ENCODE measurements around the gene LEP.

LEP gene

GRCh38 chr7:128206747-128207500 is 34.2 kb upstream of the LEP start:
- Mint-ChIP-seq H3K27ac (no peak overlapping the region), H3K27me3 (peaks cover 46% of the 10 kb centered on the region), H3K9me3 (peaks cover 3% of the 10 kb centered on the region), H3K4me1 (peaks cover 7% of the 10 kb centered on the region), H3K36me3 (no peaks in the 10 kb centered on the region), H3K4me3 (no peak overlapping the region)
- no peak for ATAC-seq

- H3K36me3 Mint-ChIP-seq = no peaks in the 10 kb centered on the region
- no peak overlapping the region for H3K27ac Mint-ChIP-seq
- peaks cover under 1% of the 10 kb centered on the region for H3K4me1 Mint-ChIP-seq
- peaks cover 3% of the 10 kb centered on the region for H3K9me3 Mint-ChIP-seq
- H3K27me3 Mint-ChIP-seq = peaks cover 40% of the 10 kb centered on the region
- no peak overlapping the region for H3K4me3 Mint-ChIP-seq
- ATAC-seq = no peak
These were observed 33.5 kb upstream of the LEP start for GRCh38 chr7:128207609-128208008.

GRCh38 chr7:128209229-128210035 is 31.6 kb upstream of the LEP start:
- Mint-ChIP-seq H3K4me1 (peaks cover 4% of the 10 kb centered on the region), H3K9me3 (peaks cover 3% of the 10 kb centered on the region), H3K27ac (no peak overlapping the region), H3K36me3 (no peaks in the 10 kb centered on the region), H3K4me3 (no peak overlapping the region), H3K27me3 (peaks cover 50% of the 10 kb centered on the region)
- ATAC-seq = peak; percentile 69

GRCh38 chr7:128210036-128210347 is 31.1 kb upstream of the LEP start:
- Mint-ChIP-seq H3K9me3 (peaks cover 1% of the 10 kb centered on the region), H3K4me1 (peaks cover 6% of the 10 kb centered on the region), H3K4me3 (no peak overlapping the region), H3K36me3 (no peaks in the 10 kb centered on the region), H3K27me3 (peaks cover 51% of the 10 kb centered on the region), H3K27ac (no peak overlapping the region)
- no peak for ATAC-seq

- no peak overlapping the region for H3K27ac Mint-ChIP-seq
- H3K4me1 Mint-ChIP-seq = peaks cover 6% of the 10 kb centered on the region
- no peak for ATAC-seq
- peaks cover 52% of the 10 kb centered on the region for H3K27me3 Mint-ChIP-seq
- H3K4me3 Mint-ChIP-seq = no peak overlapping the region
- H3K9me3 Mint-ChIP-seq = no peaks in the 10 kb centered on the region
- no peaks in the 10 kb centered on the region for H3K36me3 Mint-ChIP-seq
These were observed 30.2 kb upstream of the LEP start for GRCh38 chr7:128210590-128211570.

GRCh38 chr7:128211626-128212025 is 29.5 kb upstream of the LEP start:
- Mint-ChIP-seq H3K36me3 (no peaks in the 10 kb centered on the region), H3K4me3 (no peak overlapping the region), H3K9me3 (no peaks in the 10 kb centered on the region), H3K4me1 (peaks cover 6% of the 10 kb centered on the region), H3K27me3 (peaks cover 54% of the 10 kb centered on the region), H3K27ac (no peak overlapping the region)
- no peak for ATAC-seq

DNA sequence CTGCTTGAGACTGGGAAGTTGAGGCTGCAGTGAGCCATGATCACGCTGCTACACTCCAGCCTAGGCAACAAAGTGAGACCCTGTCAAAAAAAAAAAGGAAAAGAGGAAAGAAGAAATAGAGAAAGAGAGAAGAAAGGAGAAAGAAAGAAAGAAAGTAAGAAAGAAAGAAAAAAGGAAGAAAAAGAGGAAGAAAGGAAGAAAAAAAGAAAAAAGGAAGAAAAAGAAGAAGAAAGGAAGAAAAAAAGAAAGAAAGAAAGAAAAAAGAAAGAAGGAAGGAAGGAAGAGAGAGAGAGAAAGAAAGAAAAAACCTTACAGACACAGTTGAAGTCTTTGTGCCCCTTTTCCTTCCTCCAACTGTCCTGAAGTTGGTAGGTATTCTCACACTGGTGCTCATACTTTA is 26.6 kb upstream of the LEP start:
- Mint-ChIP-seq H3K36me3 (no peaks in the 10 kb centered on the region), H3K27me3 (peaks cover 57% of the 10 kb centered on the region), H3K27ac (no peak overlapping the region), H3K4me3 (no peak overlapping the region), H3K4me1 (peaks cover 6% of the 10 kb centered on the region), H3K9me3 (no peaks in the 10 kb centered on the region)
- ATAC-seq = no peak

- Mint-ChIP-seq H3K27me3 (peaks cover 54% of the 10 kb centered on the region), H3K36me3 (no peaks in the 10 kb centered on the region), H3K9me3 (no peaks in the 10 kb centered on the region), H3K27ac (no peak overlapping the region), H3K4me3 (no peak overlapping the region), H3K4me1 (peaks cover 6% of the 10 kb centered on the region)
- ATAC-seq = no peak
These were observed 25.8 kb upstream of the LEP start for GRCh38 chr7:128215281-128215680.

DNA sequence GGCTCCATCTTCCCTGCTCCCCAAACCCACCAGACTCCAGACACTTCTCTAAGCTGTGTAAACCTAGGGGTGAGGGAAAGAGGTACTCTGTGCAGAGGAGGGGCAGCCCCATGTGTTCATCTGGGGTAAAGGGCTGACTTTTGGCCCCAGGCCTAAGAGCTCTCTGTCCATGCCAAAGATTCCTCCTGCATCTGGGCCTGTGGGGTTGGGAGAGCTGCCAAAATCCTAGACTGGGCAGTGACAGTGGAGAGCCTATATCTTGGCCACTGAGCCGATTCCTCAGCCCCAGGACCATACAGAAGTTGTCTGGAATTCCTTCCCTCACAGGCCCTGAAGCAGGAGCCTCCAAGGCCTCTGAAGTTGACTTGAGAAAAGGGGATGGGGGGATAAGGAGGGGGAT is 25.3 kb upstream of the LEP start:
- Mint-ChIP-seq H3K4me1 (peaks cover 6% of the 10 kb centered on the region), H3K27ac (no peak overlapping the region), H3K9me3 (no peaks in the 10 kb centered on the region), H3K36me3 (no peaks in the 10 kb centered on the region), H3K27me3 (peaks cover 56% of the 10 kb centered on the region), H3K4me3 (no peak overlapping the region)
- ATAC-seq = no peak

GRCh38 chr7:128217030-128217805 is 23.9 kb upstream of the LEP start:
- H3K27ac Mint-ChIP-seq = no peak overlapping the region
- no peak for ATAC-seq
- no peaks in the 10 kb centered on the region for H3K36me3 Mint-ChIP-seq
- H3K4me3 Mint-ChIP-seq = no peak overlapping the region
- H3K4me1 Mint-ChIP-seq = peaks cover 6% of the 10 kb centered on the region
- peaks cover 60% of the 10 kb centered on the region for H3K27me3 Mint-ChIP-seq
- no peaks in the 10 kb centered on the region for H3K9me3 Mint-ChIP-seq

DNA sequence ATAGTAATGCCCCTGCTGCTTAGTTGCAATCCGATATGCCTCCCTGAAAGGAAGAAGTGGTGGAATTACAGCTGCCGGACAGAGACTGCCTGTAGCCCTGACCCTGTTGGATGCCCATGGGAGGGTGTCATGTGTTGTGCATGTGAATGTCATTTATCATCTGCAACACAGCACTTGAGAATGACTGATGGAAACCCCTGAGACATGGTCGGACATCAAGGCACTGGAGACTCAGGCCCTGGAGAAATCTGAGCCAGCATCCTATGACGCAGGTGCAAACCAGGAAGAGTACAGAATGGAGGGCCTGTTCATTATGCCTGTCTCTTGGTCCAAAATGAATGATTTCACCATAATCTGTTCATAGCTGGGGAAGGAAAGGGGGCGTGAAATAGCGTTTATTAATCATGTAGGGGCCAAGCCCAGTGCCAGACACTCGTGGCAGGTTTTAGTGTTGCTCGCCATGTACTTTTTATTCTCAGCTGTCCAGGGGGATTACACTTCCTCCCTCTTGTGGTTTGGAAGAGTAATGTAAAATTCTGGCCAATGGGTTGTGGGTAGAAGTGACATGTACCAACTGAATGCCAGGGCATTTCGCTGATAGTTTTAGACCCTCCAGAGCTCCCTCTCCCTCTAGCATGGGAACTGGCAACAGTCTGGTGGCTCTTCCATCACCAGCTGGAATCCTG is 23.0 kb upstream of the LEP start:
- no peaks in the 10 kb centered on the region for H3K9me3 Mint-ChIP-seq
- ATAC-seq = no peak
- H3K27ac Mint-ChIP-seq = no peak overlapping the region
- H3K4me1 Mint-ChIP-seq = peaks cover 6% of the 10 kb centered on the region
- H3K4me3 Mint-ChIP-seq = no peak overlapping the region
- H3K27me3 Mint-ChIP-seq = peaks cover 63% of the 10 kb centered on the region
- no peaks in the 10 kb centered on the region for H3K36me3 Mint-ChIP-seq

DNA sequence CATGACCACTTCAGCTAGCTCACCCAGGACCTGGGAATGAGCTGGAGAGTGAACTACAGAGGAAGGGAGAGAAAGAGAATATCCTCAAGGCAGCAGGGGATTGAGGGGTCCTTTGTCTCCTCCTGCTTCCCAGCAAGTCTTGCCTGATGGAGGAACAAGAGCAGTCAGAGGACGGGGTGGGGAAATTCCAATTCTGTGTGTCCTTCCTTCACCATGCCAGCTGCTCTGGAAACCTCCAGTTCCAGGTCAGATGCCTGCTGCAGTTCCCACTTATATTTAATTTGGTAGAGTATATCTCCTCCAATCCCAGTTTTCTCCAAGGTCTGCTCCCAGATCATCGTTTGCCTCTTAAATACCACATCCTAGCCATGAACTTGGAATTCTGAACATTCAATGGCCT is 21.4 kb upstream of the LEP start:
- Mint-ChIP-seq H3K36me3 (no peaks in the 10 kb centered on the region), H3K4me3 (no peak overlapping the region), H3K9me3 (no peaks in the 10 kb centered on the region), H3K27ac (no peak overlapping the region), H3K27me3 (peaks cover 52% of the 10 kb centered on the region), H3K4me1 (peaks cover under 1% of the 10 kb centered on the region)
- ATAC-seq = no peak

DNA sequence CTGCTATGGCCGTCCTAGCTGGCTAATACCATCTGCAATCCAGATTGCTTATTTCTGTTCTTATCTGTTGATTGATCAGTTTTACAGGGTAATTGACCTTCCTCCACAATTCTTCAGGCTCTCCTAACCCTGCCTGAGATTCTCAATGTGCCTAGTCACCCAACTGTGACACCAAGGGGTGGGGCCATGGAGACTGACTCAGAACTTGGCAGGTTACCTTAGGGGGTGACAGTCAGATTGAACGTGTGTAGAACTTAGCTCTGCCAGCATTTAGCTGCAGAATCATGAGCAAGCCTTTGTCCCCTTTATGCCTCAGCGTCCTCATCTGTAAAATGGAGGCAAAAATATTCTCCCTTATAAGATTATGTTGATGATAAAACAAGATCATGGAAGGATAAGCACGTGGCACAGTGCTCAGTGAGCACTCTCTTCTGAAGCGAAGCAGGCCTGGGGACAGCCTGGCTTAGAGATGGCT is 19.1 kb upstream of the LEP start:
- Mint-ChIP-seq H3K27me3 (peaks cover 51% of the 10 kb centered on the region), H3K4me3 (no peak overlapping the region), H3K27ac (no peak overlapping the region), H3K36me3 (no peaks in the 10 kb centered on the region), H3K4me1 (no peaks in the 10 kb centered on the region), H3K9me3 (peaks cover 9% of the 10 kb centered on the region)
- no peak for ATAC-seq

Data from stimulated activated memory B cell treated with anti-CD40 and anti-IgM and Interleukin-4, amounts not matched to agents 10 μg/mL and 1 μg/mL and 100 μg/mL, for 72 hours (primary cell).